HepG2 (cell line): ENCODE measurements around the gene MRPL58. TPM values are rescaled to one million over a fixed set of nuclear protein-coding genes. Genes with fewer than 3 reads are reported as not detected.
A peak's percentile ranks its signal among the peaks of the same experiment; 100 is the strongest.

Experiments
- AGO1 ChIP-seq: fragments of 200-400 bp; formaldehyde crosslinking; IDR thresholded peaks from 2 replicates; pipeline ENCODE4 v1.6.1; 2017; ENCODE audit warnings: mild to moderate bottlenecking, low read depth, low read length, moderate library complexity; ENCODE audit not compliant: poor library complexity, severe bottlenecking
- KMT2A ChIP-seq: sonication (generic); formaldehyde crosslinking; IDR thresholded peaks from 2 replicates; pipeline ENCODE4 v1.4.0; 2020; ENCODE audit warnings: missing genetic modification reagents
- KMT2B ChIP-seq: IDR thresholded peaks from 2 replicates; pipeline ENCODE4 v1.6.1; 2016; ENCODE audit warnings: missing genetic modification reagents, missing compliant biosample characterization
- NFIC ChIP-seq: IDR thresholded peaks from 2 replicates; pipeline ENCODE4 v1.6.1; 2012; ENCODE audit warnings: mild to moderate bottlenecking, low read length, inconsistent platforms
- NR1H2 ChIP-seq: sonication (generic); formaldehyde crosslinking; IDR thresholded peaks from 2 replicates; pipeline ENCODE4 v1.8.1; 2022; ENCODE audit warnings: low read depth, missing genetic modification reagents, borderline replicate concordance
- RFX5 ChIP-seq: IDR thresholded peaks from 2 replicates; pipeline ENCODE4 v1.6.1; 2011; ENCODE audit warnings: low read depth, low read length, improper control_type of control experiment
- RFXANK ChIP-seq: IDR thresholded peaks from 2 replicates; pipeline ENCODE4 v1.6.1; 2016
- ZEB1 ChIP-seq: IDR thresholded peaks from 2 replicates; pipeline ENCODE4 v1.6.1; 2012; ENCODE audit warnings: mild to moderate bottlenecking, low read depth, inconsistent platforms; ENCODE audit not compliant: insufficient replicate concordance
- ZFYVE20 ChIP-seq: sonication (generic); formaldehyde crosslinking; IDR thresholded peaks from 2 replicates; pipeline ENCODE4 v1.8.0; 2023; ENCODE audit warnings: low read depth, mild to moderate bottlenecking, moderate library complexity, missing genetic modification reagents, borderline replicate concordance
- ZMYM3 ChIP-seq: sonication (generic); formaldehyde crosslinking; IDR thresholded peaks from 2 replicates; pipeline ENCODE4 v1.5.1; 2020; ENCODE audit warnings: mild to moderate bottlenecking, missing genetic modification reagents
- ZNF207 ChIP-seq: fragments of 450-650 bp; IDR thresholded peaks from 2 replicates; pipeline ENCODE4 v1.6.1; 2016; ENCODE audit warnings: antibody characterized with exemption, borderline replicate concordance
- ZNF367 ChIP-seq: sonication (generic); formaldehyde crosslinking; IDR thresholded peaks from 2 replicates; pipeline ENCODE4 v1.4.0; 2020; ENCODE audit warnings: missing genetic modification reagents, borderline replicate concordance
- ZNF441 ChIP-seq: sonication (generic); formaldehyde crosslinking; IDR thresholded peaks from 2 replicates; pipeline ENCODE4 v1.7.0; 2021; ENCODE audit warnings: missing genetic modification reagents, borderline replicate concordance
- ZNF577 ChIP-seq: sonication (generic); formaldehyde crosslinking; IDR thresholded peaks from 2 replicates; pipeline ENCODE4 v1.4.0; 2020; ENCODE audit warnings: mild to moderate bottlenecking, low read depth, missing genetic modification reagents, borderline replicate concordance
- ZNF83 ChIP-seq: sonication (generic); formaldehyde crosslinking; IDR thresholded peaks from 2 replicates; pipeline ENCODE4 v1.4.0; 2020; ENCODE audit warnings: missing genetic modification reagents, mild to moderate bottlenecking, borderline replicate concordance
- ZNF841 ChIP-seq: sonication (generic); formaldehyde crosslinking; IDR thresholded peaks from 2 replicates; pipeline ENCODE4 v1.8.1; 2023; ENCODE audit warnings: missing genetic modification reagents, borderline replicate concordance
- ZNF878 ChIP-seq: sonication (generic); formaldehyde crosslinking; IDR thresholded peaks from 2 replicates; pipeline ENCODE4 v1.8.1; 2023; ENCODE audit warnings: mild to moderate bottlenecking, missing genetic modification reagents, moderate library complexity
- ZNF879 ChIP-seq: sonication (generic); formaldehyde crosslinking; IDR thresholded peaks from 2 replicates; pipeline ENCODE4 v1.8.1; 2023; ENCODE audit warnings: missing genetic modification reagents
- polyA plus RNA-seq, 8 experiments: library from polyadenylated mRNA; depleted of rRNA in 3 of 8; stranded (reverse) in 7 of 8; unstranded in 1 of 8; fragments of >200 nt; fragmentation: Illumina TruSeq in 4 of 8; extraction: Trizol in 4 of 8; gene quantifications; 2 replicates each; pipeline versions ENCODE4 v1.2.1 to v1.2.3, GENCODE V29; 2011 to 2016; ENCODE audit warnings: low read depth in 4 of 8, missing spikeins in 1 of 8, mixed read lengths in 1 of 8; ENCODE audit not compliant: insufficient read depth in 1 of 8
- total RNA-seq, 5 experiments: library from RNA; depleted of rRNA; stranded (reverse); fragments of >200 nt; fragmentation: Illumina TruSeq; extraction: Trizol; gene quantifications; 2 replicates each; pipeline ENCODE4 v1.2.3, GENCODE V29; 2016; ENCODE audit warnings: low read depth in 1 of 5
- TF ChIP-seq, protein P1 (sequence below): IDR thresholded peaks from 2 replicates; pipeline ENCODE4 v1.6.1; 2012; ENCODE audit warnings: low read length, improper control_type of control experiment
- TF ChIP-seq, protein P2 (sequence below): sonication (generic); formaldehyde crosslinking; IDR thresholded peaks from 2 replicates; pipeline ENCODE4 v1.4.0; 2020; ENCODE audit warnings: missing genetic modification reagents
- TF ChIP-seq, protein P3 (sequence below): sonication (generic); formaldehyde crosslinking; IDR thresholded peaks from 2 replicates; pipeline ENCODE4 v1.8.0; 2022; ENCODE audit warnings: mild to moderate bottlenecking, missing genetic modification reagents, moderate library complexity
- TF ChIP-seq, protein P4 (sequence below): sonication (generic); formaldehyde crosslinking; IDR thresholded peaks from 2 replicates; pipeline ENCODE4 v1.4.0; 2020; ENCODE audit warnings: mild to moderate bottlenecking, missing genetic modification reagents
- TF ChIP-seq, protein P5 (sequence below): sonication (generic); formaldehyde crosslinking; IDR thresholded peaks from 2 replicates; pipeline ENCODE4 v1.8.1; 2023; ENCODE audit warnings: mild to moderate bottlenecking, moderate library complexity, missing genetic modification reagents

The MRPL58 gene
- total and polyA plus RNA-seq, 2 of the 13 experiments (the other 11 are each of a cell fraction or from before 2014, with no cell fraction given) = 44.9 to 68.9 TPM

DNA sequence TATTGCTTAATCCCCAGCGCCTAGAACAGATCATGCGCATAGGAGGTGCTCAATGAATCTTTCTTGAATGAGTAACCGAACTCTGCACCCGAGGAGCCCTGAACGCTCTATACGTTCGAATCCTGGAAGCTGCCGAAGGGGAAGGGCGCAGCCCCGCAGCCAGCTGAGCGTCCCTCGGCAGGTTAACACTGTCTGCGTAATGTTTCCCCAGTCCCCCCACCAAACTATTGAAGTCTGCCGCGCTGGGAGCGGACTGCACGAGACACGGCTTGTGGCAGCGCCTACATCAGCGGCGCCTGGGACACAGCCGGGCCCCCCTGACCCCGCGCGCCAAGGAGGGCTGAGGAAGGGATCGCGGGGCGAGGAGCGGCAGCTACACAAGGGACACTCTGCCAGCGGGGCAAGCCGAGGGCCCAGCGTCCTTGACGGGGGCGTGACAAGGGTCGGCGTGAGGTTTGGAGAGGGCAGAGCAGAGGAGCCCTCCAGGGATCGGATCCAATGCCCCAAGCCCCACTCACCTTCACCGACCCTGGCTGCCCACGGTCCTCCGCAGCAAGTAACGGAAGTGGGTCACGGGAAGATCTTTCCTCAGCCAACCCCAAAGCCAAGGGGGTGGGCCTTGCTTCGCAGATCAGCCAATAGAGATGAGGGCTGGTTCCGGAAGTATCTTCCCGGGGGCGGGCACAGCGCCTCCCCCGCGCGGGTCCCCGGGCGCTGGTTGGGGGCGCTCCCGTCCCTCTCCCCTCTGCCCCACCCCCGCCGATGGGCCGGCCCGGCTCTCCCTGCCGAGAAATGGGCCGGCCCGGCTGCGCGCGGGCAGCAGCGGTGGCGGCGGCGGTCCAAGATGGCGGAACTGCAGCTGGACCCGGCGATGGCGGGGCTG, 34.2 kb downstream of the MRPL58 start, which contains the start of the genes ATP5PD and KCTD2 (continued):
- TF ChIP-seq ZMYM3 (CRISPR knock-in tag) (peak; percentile 58), RFX5 (peak; percentile 34; the same call in 1 of the 2 replicates), ZNF841 (CRISPR knock-in tag) (no peak), NR1H2 (peak; percentile 81; the same call in 1 of the 2 replicates), RFXANK (no peak; the same call in 1 of the 2 replicates), ZFYVE20 (CRISPR knock-in tag) (0 out of 2 replicates have a peak, but pooled peaks have one; percentile 23), ZNF207 (no peak), ZNF367 (CRISPR knock-in tag) (no peak; the same call in 1 of the 2 replicates), ZNF83 (CRISPR knock-in tag) (no peak; the same call in 1 of the 2 replicates), ZNF577 (0 out of 2 replicates have a peak, but pooled peaks have one; percentile 6), ZNF441 (CRISPR knock-in tag) (peak; percentile 88; the same call in 1 of the 2 replicates), ZEB1 (no peak), ZNF879 (CRISPR knock-in tag) (no peak), ZNF878 (CRISPR knock-in tag) (no peak), KMT2A (CRISPR knock-in tag) (peak; percentile 90), KMT2B (peak; percentile 80), AGO1 (peak; percentile 76), NFIC (no peak)
- TF ChIP-seq, protein P1, sequence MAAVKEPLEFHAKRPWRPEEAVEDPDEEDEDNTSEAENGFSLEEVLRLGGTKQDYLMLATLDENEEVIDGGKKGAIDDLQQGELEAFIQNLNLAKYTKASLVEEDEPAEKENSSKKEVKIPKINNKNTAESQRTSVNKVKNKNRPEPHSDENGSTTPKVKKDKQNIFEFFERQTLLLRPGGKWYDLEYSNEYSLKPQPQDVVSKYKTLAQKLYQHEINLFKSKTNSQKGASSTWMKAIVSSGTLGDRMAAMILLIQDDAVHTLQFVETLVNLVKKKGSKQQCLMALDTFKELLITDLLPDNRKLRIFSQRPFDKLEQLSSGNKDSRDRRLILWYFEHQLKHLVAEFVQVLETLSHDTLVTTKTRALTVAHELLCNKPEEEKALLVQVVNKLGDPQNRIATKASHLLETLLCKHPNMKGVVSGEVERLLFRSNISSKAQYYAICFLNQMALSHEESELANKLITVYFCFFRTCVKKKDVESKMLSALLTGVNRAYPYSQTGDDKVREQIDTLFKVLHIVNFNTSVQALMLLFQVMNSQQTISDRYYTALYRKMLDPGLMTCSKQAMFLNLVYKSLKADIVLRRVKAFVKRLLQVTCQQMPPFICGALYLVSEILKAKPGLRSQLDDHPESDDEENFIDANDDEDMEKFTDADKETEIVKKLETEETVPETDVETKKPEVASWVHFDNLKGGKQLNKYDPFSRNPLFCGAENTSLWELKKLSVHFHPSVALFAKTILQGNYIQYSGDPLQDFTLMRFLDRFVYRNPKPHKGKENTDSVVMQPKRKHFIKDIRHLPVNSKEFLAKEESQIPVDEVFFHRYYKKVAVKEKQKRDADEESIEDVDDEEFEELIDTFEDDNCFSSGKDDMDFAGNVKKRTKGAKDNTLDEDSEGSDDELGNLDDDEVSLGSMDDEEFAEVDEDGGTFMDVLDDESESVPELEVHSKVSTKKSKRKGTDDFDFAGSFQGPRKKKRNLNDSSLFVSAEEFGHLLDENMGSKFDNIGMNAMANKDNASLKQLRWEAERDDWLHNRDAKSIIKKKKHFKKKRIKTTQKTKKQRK = peak; percentile 78
- TF ChIP-seq, protein P2, sequence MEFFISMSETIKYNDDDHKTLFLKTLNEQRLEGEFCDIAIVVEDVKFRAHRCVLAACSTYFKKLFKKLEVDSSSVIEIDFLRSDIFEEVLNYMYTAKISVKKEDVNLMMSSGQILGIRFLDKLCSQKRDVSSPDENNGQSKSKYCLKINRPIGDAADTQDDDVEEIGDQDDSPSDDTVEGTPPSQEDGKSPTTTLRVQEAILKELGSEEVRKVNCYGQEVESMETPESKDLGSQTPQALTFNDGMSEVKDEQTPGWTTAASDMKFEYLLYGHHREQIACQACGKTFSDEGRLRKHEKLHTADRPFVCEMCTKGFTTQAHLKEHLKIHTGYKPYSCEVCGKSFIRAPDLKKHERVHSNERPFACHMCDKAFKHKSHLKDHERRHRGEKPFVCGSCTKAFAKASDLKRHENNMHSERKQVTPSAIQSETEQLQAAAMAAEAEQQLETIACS (CRISPR knock-in tag) = peak; percentile 4; the same call in 1 of the 2 replicates
- TF ChIP-seq, protein P3, sequence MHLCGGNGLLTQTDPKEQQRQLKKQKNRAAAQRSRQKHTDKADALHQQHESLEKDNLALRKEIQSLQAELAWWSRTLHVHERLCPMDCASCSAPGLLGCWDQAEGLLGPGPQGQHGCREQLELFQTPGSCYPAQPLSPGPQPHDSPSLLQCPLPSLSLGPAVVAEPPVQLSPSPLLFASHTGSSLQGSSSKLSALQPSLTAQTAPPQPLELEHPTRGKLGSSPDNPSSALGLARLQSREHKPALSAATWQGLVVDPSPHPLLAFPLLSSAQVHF = no peak
- TF ChIP-seq, protein P4, sequence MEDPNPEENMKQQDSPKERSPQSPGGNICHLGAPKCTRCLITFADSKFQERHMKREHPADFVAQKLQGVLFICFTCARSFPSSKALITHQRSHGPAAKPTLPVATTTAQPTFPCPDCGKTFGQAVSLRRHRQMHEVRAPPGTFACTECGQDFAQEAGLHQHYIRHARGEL (CRISPR knock-in tag) = no peak
- TF ChIP-seq, protein P5, sequence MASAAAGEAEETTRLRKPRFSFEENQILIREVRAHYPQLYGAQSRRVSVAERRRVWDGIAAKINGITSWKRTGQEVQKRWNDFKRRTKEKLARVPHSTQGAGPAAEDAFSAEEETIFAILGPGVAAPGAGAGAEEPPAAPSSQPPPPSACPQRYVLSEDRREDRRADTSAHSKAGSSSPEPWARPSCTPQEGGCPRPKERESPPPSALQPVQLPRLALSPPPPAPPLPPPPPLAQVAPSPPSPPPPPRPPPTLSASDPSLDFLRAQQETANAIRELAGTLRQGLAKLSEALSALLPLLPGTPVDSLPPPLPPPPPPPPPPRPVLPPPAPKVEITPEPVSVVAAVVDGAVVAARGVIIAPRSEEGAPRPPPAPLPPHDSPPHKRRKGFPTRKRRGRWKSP = no peak
